Measurements from ENCODE around the gene CENPT.

CENPT gene

DNA sequence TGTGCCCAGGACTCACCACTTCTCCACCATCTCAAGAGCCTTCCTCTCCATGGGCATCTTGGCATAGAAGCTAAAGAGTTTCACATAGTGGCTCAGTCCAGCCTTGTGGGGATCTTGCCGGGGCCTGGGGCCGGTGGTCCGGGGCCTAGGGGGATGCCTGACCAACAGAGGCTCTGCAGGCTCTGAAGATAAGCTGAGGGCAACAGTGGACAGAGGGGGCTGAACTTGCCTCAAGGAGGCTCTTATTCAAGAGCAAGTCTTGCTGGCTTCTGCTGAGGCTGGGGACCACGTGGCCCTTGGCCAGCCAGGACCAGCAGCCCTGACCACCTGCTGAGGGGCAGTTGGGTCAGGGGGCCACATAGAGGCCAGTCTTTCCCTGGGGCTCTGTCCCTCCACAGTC is 18.8 kb downstream of the CENPT start:
- no peak for TF ChIP-seq CTCF (IDR thresholded peaks at IDR 0.05)
- H3K27ac ChIP-seq = no peak overlapping the region

- TF ChIP-seq ZFX (IDR thresholded peaks at IDR 0.05; ENCODE audit: borderline replicate concordance) = no peak
- no peak for TF ChIP-seq CTCF (IDR thresholded peaks at IDR 0.05)
- H3K27ac ChIP-seq = no peak overlapping the region
These were observed 21.6 kb downstream of the CENPT start for GRCh38 chr16:67825906-67826305.

DNA sequence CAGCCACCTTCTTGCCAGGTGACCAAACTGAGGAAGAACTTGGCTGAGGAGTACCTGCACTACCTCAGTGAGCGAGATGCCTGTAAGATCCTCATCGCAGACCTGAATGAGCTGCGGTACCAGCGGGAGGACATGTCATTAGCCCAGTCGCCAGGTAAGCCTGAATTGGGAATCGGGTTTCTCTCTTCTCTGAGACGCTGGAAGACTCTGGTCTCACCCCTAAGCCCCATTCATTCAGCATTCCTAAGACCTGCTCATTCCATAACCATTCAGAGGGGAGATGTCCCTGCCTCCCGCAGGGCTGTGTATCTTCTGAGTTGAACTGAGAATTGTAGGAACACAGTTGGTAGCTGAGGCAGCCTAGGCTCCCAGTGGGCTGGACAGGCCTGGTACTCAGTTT is 22.4 kb downstream of the CENPT start:
- H3K27ac ChIP-seq = no peak overlapping the region
- TF ChIP-seq CTCF (IDR thresholded peaks at IDR 0.05) = no peak
- no peak for TF ChIP-seq ZFX (IDR thresholded peaks at IDR 0.05; ENCODE audit: borderline replicate concordance)

DNA sequence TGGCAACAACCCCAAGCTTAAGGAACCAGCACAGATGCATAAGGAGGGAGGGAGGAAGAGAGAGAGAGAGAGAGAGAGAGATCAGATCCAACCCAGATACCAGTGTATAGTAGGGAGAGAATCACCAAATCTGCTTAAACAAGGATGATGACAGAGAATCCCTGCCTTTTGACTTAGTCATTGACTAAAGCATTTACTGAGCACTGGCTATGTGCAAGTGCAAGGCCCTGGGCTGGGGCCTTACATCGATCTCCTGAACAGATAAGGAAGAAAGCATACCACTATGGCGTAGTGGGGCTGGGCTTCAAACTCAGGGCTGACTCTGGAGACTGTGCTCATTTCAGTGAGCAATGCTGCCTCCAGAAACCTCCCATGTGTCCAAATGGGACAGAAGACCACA is 25.0 kb downstream of the CENPT start:
- TF ChIP-seq ZFX (IDR thresholded peaks at IDR 0.05; ENCODE audit: borderline replicate concordance) (no peak), CTCF (IDR thresholded peaks at IDR 0.05) (no peak)
- no peak overlapping the region for H3K27ac ChIP-seq

DNA sequence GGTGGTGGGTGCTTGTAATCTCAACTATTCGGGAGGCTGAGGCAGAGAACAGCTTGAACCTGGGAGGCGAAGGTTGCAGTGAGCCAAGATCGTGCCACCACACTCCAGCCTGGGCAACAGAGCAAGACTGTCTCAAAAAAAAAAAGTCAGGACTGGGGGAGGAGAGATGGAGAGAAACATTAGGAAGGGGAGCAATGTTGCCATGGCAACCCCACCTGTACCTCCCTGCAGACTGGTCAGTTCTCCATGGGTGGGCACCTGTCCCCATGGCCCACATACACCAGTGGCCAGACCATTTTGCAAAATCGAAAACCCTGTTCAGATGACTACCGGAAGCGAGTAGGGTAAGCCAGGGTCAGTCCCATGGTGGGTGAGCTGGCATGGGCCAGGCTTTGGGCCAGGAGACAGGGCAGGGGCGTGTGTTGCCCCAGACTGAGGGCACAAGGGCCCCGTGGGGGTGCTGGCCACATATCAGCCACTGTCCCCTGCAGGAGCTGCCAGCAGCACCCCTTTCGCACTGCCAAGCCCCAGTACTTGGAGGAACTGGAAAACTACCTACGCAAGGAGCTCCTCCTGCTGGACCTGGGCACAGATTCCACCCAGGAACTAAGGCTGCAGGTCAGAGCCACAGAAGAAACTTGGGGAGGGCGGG is 26.8 kb downstream of the CENPT start:
- no peak overlapping the region for H3K27ac ChIP-seq
- TF ChIP-seq CTCF (IDR thresholded peaks at IDR 0.05) = no peak
- TF ChIP-seq ZFX (IDR thresholded peaks at IDR 0.05; ENCODE audit: borderline replicate concordance) = no peak

GRCh38 chr16:67814567-67814966 is 32.9 kb downstream of the CENPT start:
- no peak overlapping the region for H3K27ac ChIP-seq
- TF ChIP-seq ZFX (IDR thresholded peaks at IDR 0.05; ENCODE audit: borderline replicate concordance) = no peak
- TF ChIP-seq CTCF (IDR thresholded peaks at IDR 0.05) = no peak

DNA sequence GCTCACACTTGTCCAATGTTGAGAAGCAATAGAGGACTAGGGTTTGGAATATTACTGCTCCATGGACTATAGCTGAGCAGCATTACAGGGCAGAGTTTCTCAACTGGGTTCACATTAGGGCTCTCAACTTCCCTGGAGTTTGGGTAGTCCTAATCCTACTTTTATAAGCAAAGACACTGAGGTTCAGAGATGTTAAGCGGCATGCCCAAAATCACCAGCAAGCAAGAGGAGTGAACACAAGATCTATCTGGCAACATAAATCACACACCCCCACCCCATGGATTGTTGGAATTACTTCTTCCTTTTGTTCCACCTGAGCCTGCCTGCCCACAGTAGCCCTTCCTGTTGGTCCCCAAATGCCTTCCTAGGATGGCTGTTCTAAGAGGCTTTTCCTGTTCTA is 35.6 kb downstream of the CENPT start:
- no peak overlapping the region for H3K27ac ChIP-seq
- TF ChIP-seq CTCF (IDR thresholded peaks at IDR 0.05) (no peak), ZFX (IDR thresholded peaks at IDR 0.05; ENCODE audit: borderline replicate concordance) (no peak)
